Measurements from ENCODE around the gene KRTAP25-1.

- TF ChIP-seq, protein P1, sequence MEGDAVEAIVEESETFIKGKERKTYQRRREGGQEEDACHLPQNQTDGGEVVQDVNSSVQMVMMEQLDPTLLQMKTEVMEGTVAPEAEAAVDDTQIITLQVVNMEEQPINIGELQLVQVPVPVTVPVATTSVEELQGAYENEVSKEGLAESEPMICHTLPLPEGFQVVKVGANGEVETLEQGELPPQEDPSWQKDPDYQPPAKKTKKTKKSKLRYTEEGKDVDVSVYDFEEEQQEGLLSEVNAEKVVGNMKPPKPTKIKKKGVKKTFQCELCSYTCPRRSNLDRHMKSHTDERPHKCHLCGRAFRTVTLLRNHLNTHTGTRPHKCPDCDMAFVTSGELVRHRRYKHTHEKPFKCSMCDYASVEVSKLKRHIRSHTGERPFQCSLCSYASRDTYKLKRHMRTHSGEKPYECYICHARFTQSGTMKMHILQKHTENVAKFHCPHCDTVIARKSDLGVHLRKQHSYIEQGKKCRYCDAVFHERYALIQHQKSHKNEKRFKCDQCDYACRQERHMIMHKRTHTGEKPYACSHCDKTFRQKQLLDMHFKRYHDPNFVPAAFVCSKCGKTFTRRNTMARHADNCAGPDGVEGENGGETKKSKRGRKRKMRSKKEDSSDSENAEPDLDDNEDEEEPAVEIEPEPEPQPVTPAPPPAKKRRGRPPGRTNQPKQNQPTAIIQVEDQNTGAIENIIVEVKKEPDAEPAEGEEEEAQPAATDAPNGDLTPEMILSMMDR (IDR thresholded peaks at IDR 0.05), result no peak
- no peak for TF ChIP-seq POLR2A (IDR thresholded peaks at IDR 0.05)
Observed at GRCh38 chr21:30243691-30244090, 45.6 kb downstream of the KRTAP25-1 start.

All from gastroesophageal sphincter (tissue), 3 donors.